ENCODE data around the gene ISL2. TPM values are rescaled to one million over a fixed set of nuclear protein-coding genes. Genes with fewer than 3 reads are reported as not detected.

Gene ISL2
- total RNA-seq, 1 experiment from 2014 or later: 0.15 TPM

DNA sequence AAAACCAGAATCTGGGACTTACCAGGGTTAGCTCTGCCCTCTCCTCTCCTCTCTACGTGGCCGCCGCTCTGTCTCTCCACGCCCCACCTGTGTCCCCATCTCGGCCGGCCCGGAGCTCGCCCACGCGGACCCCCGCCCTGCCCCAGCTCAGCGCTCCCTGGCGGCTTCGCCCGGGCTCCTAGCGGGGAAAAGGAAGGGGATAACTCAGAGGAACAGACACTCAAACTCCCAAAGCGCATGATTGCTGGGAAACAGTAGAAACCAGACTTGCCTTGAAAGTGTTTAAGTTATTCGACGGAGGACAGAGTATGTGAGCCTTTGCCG, 5.4 kb downstream of the ISL2 start:
- peaks cover 20 to 47% of the 10 kb centered on the region in 2 experiments for H3K4me1 Mint-ChIP-seq
- TF ChIP-seq, protein P1, sequence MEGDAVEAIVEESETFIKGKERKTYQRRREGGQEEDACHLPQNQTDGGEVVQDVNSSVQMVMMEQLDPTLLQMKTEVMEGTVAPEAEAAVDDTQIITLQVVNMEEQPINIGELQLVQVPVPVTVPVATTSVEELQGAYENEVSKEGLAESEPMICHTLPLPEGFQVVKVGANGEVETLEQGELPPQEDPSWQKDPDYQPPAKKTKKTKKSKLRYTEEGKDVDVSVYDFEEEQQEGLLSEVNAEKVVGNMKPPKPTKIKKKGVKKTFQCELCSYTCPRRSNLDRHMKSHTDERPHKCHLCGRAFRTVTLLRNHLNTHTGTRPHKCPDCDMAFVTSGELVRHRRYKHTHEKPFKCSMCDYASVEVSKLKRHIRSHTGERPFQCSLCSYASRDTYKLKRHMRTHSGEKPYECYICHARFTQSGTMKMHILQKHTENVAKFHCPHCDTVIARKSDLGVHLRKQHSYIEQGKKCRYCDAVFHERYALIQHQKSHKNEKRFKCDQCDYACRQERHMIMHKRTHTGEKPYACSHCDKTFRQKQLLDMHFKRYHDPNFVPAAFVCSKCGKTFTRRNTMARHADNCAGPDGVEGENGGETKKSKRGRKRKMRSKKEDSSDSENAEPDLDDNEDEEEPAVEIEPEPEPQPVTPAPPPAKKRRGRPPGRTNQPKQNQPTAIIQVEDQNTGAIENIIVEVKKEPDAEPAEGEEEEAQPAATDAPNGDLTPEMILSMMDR (conservative IDR thresholded peaks at IDR 0.05): no peak
- Histone ChIP-seq H2BK15ac (ENCODE audit: low read depth, low read length) (no peak overlapping the region), H3K56ac (ENCODE audit: insufficient read length, low read depth, low read length) (no peak overlapping the region), H2BK5ac (ENCODE audit: insufficient read length, low read length) (no peak overlapping the region), H3K4me1 (ENCODE audit: insufficient read depth, low read length) (peaks cover 3% of the 10 kb centered on the region; the same call in 1 of the 2 replicates), H4K20me1 (ENCODE audit: control insufficient read depth, insufficient read depth, insufficient read length) (no peaks in the 10 kb centered on the region), H2AFZ (ENCODE audit: low read length) (no peak overlapping the region), H3K27ac (ENCODE audit: insufficient read length, low read depth, low read length) (no peak overlapping the region), H4K91ac (ENCODE audit: insufficient read length, low read depth, low read length) (no peak overlapping the region), H3K23me2 (ENCODE audit: insufficient read length, low read depth, low read length, poor library complexity, severe bottlenecking) (peaks cover 7% of the 10 kb centered on the region), H3K79me1 (ENCODE audit: insufficient read depth, low read depth, low read length, poor library complexity, severe bottlenecking) (no peaks in the 10 kb centered on the region), H2AK5ac (ENCODE audit: insufficient read length, low read length) (no peak overlapping the region), H4K8ac (replicated peaks; ENCODE audit: insufficient read length, low read depth, low read length) (no peak overlapping the region), H2BK20ac (ENCODE audit: low read depth, low read length, poor library complexity, severe bottlenecking) (no peak overlapping the region), H3K14ac (ENCODE audit: insufficient read depth, low read length) (no peak overlapping the region), H3T11ph (ENCODE audit: low read length) (no peak overlapping the region), H3K4ac (ENCODE audit: low read depth, low read length) (no peak overlapping the region), H3K23ac (ENCODE audit: insufficient read length, low read depth, low read length) (no peak overlapping the region), H4K5ac (ENCODE audit: insufficient read length, low read depth, low read length) (no peak overlapping the region), H2BK12ac (ENCODE audit: insufficient read length, low read depth, low read length) (no peak overlapping the region), H3K9ac (ENCODE audit: extremely low read depth, insufficient read length, low read length) (no peak overlapping the region), H2BK120ac (ENCODE audit: low read depth, low read length, poor library complexity, severe bottlenecking) (no peak overlapping the region), H3K79me2 (ENCODE audit: insufficient read depth, low read length) (no peaks in the 10 kb centered on the region), H3K18ac (ENCODE audit: insufficient read length, low read depth, low read length) (no peak overlapping the region), H3K9me3 (ENCODE audit: control insufficient read depth, low read depth, low read length) (no peaks in the 10 kb centered on the region), H3K4me2 (ENCODE audit: insufficient read depth, insufficient read length, low read length) (peak overlapping the region; percentile 51), H3K27me3 (ENCODE audit: insufficient read depth, low read length) (peaks cover 79% of the 10 kb centered on the region)
- peak; percentile 43 for DNase-seq
- peaks cover 0 to 2% (median 0%) of the 10 kb centered on the region in 3 experiments; a peak in 1 of 7 replicates for H3K36me3 Mint-ChIP-seq (ENCODE audit: insufficient read depth in 1 of 3, low read depth in 3 of 3)
- H3K9me3 Mint-ChIP-seq: peaks cover 6 to 15% of the 10 kb centered on the region in 2 experiments; a peak in 4 of 5 replicates
- H3K4me3 Mint-ChIP-seq: peak overlapping the region; percentile 29 to 78
- H3K27ac Mint-ChIP-seq: no peak overlapping the region
- WGBS (ENCODE audit: extremely low coverage, insufficient read length, low lambda C conversion rate): no CpG with 5 or more reads among the region's 20 CpGs
- H3K27me3 Mint-ChIP-seq (ENCODE audit: low read depth): peaks cover 97% of the 10 kb centered on the region

All from H9 (cell line).